SU-DHL-6 (cell line): ENCODE results near the gene CORO1A.

Experiments
- H2AFZ ChIP-seq: fragments of 200-600 bp; sonication (generic); 2 replicates; pipeline ENCODE4 v1.6.1; 2014; ENCODE audit warnings: low read depth, mild to moderate bottlenecking, moderate library complexity, mixed read lengths, antibody characterized with exemption, low read length; ENCODE audit not compliant: severe bottlenecking
- H3F3A ChIP-seq: fragments of 200-600 bp; shearing (Covaris generic); 2 replicates; pipeline ENCODE4 v1.6.0; 2016; ENCODE audit warnings: antibody characterized with exemption, mild to moderate bottlenecking; ENCODE audit not compliant: insufficient read depth
- H3K27ac ChIP-seq: fragments of 200-600 bp; sonication (generic); 2 replicates; pipeline ENCODE4 v1.5.1; 2016; ENCODE audit warnings: low read depth, mild to moderate bottlenecking, low read length, moderate library complexity, mixed read lengths
- H3K27me3 ChIP-seq: fragments of 200-600 bp; sonication (generic), shearing (Covaris generic); 2 replicates; pipeline ENCODE4 v1.6.0; 2014; ENCODE audit warnings: mild to moderate bottlenecking, low read length
- H3K36me3 ChIP-seq: fragments of 200-600 bp; sonication (generic); 2 replicates; pipeline ENCODE4 v1.6.1; 2014; ENCODE audit warnings: mild to moderate bottlenecking, low read length, mixed read lengths
- H3K4me2 ChIP-seq: fragments of 300-600, 200-600 bp; shearing (Covaris generic), sonication (generic); 2 replicates; pipeline ENCODE4 v1.6.0; 2014; ENCODE audit warnings: low read length, low read depth, mild to moderate bottlenecking; ENCODE audit not compliant: poor library complexity, severe bottlenecking
- H3K4me3 ChIP-seq: fragments of 200-600 bp; sonication (generic); 2 replicates; pipeline ENCODE4 v1.5.1; 2014; ENCODE audit warnings: antibody characterized with exemption, low read length, mild to moderate bottlenecking, mixed read lengths; ENCODE audit not compliant: insufficient read depth, poor library complexity, severe bottlenecking
- H3K79me2 ChIP-seq: fragments of 200-600 bp; sonication (generic); 2 replicates; pipeline ENCODE4 v1.6.1; 2014; ENCODE audit warnings: mild to moderate bottlenecking, low read length, moderate library complexity; ENCODE audit not compliant: insufficient read depth
- H3K9ac ChIP-seq: fragments of 200-600 bp; sonication (generic); 2 replicates; pipeline ENCODE4 v1.7.0; 2014; ENCODE audit warnings: mild to moderate bottlenecking, low read length
- H3K9me2 ChIP-seq: fragments of 200-600 bp; sonication (generic); replicated peaks from 2 replicates; pipeline ENCODE4 v1.6.1; 2014; ENCODE audit warnings: low read length; ENCODE audit not compliant: insufficient read depth
- H3K9me3 ChIP-seq: fragments of 200-600 bp; sonication (generic); 2 replicates; pipeline ENCODE4 v1.6.1; 2014; ENCODE audit warnings: low read length, mixed read lengths; ENCODE audit not compliant: insufficient read depth
- H4K20me1 ChIP-seq: fragments of 200-600 bp; sonication (generic); 2 replicates; pipeline ENCODE4 v1.6.1; 2014; ENCODE audit warnings: low read depth, mild to moderate bottlenecking, antibody characterized with exemption, low read length, moderate library complexity, mixed read lengths
- CTCF ChIP-seq: fragments of 200-600 bp; sonication (generic); IDR thresholded peaks from one replicate; pipeline ENCODE4 v1.5.1; 2017; ENCODE audit warnings: antibody characterized with exemption, mild to moderate bottlenecking, low read length, moderate library complexity; ENCODE audit not compliant: insufficient read depth, poor library complexity, severe bottlenecking
- EZH2phosphoT487 ChIP-seq: fragments of 200-600 bp; sonication (generic), shearing (Covaris generic); conservative IDR thresholded peaks from 2 replicates; pipeline ENCODE4 v1.6.1; 2018; ENCODE audit warnings: mild to moderate bottlenecking, antibody characterized with exemption, low read length, moderate library complexity, mixed read lengths

Gene CORO1A

DNA sequence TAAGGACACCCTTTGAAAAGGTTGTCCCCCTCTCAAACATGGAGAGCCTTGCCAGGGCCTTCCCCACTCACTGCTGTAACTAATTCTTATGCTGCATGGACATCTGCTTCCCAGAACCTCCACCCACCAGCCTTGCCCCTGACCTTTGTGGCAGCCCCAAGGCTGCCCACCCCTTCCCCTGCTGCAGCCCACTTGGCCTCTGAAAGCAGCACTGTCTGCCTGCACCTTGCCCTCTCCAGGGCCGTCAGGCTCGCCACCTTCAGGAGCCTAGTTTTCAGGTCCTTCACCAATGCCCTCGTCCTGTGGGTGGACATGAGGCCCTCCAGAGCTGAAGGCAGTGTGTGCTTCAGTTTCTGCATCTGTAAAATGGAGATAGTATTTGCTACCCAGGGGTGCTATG lies 2.7 kb upstream of the CORO1A start:
- no peaks in the 10 kb centered on the region for H3K9me2 ChIP-seq
- H4K20me1 ChIP-seq: no peaks in the 10 kb centered on the region
- no peak overlapping the region for H3K4me2 ChIP-seq

DNA sequence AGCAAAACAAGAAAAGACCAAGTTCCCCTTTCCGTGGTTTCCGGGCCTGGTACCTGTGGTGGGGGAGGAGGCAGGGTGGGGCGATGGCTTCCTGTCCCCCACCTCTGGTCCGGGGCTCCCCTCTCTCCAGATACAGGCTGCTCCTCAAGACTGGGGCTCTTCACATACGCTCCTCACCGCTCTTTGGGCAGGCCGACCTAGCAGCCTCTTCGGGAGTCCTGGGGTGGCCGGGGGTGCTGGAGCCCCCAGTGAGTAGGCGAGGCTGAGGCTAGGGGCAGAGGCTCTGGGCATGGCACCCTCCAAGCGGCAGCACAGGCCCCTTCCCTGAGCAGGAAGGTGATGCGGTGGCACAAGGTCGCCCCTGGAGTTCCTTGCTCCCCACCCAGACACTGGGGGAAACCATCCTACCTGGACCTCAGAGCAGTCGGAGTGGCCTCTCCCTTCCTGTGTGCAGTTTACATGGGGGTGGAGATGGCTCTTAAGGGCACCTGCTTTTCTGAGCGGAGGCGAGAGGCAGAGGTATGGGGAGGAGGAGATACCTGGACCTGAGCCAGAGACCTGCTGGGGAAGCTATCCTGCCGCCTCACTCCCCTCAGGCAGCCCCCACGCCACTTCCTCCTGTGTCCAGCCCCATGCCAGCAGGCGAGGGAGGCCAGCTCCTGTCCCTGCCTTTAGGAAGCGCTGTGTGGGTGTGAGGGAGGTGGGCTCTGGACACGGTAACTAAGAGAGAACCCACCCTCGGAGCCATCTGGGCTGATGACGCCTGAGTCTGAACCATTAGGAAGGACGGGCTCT lies 891 bp downstream of the CORO1A start:
- H3K4me3 ChIP-seq: peak overlapping the region; percentile 94

More for the DNA sequence above, 2.7 kb upstream of the CORO1A start:
- H3K36me3 ChIP-seq: peaks cover 6% of the 10 kb centered on the region; the same call in 1 of the 2 replicates
- H3K4me3 ChIP-seq: no peak overlapping the region
- no peaks in the 10 kb centered on the region for H3K9me3 ChIP-seq
- H3K27ac ChIP-seq: no peak overlapping the region
- H3K9ac ChIP-seq: no peak overlapping the region
- peaks cover 15% of the 10 kb centered on the region for H3F3A ChIP-seq
- peaks cover 9% of the 10 kb centered on the region for H3K79me2 ChIP-seq
- H2AFZ ChIP-seq: no peak overlapping the region
- H3K27me3 ChIP-seq: no peaks in the 10 kb centered on the region
- TF ChIP-seq CTCF: no peak
- no peak for TF ChIP-seq EZH2phosphoT487

DNA sequence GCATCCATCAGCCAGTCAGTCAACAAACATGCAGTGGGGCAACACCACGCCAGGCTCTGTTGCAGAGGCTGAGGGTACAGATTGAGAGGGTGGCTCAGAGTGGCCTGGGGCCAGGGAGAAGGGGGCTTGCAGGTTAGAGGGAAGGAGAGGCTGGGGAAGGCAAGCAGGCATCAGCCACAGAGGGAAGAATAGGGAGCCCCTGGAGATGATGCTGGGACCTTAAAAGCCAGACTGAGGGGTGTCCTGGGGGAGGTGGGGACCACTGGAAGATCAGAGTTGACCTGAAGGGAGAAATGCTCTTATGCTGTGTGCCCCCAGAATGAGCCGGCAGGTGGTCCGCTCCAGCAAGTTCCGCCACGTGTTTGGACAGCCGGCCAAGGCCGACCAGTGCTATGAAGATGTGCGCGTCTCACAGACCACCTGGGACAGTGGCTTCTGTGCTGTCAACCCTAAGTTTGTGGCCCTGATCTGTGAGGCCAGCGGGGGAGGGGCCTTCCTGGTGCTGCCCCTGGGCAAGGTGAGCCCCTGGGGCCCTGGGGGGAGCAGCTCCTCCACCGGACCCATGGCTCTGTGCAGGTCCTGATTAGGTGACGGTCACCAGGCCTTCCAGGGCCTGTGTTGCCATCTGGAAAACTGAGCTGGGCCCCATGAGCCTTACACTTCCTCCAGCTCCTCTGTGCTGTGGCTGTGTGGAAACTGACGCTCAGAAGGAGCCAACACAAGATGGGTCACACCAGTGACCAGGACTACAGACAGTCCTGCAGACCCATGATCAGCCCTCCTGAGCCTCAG lies 1.7 kb downstream of the CORO1A start:
- H3F3A ChIP-seq: peaks cover 38% of the 10 kb centered on the region
- TF ChIP-seq EZH2phosphoT487 (no peak), CTCF (no peak)
- H3K9me3 ChIP-seq: no peaks in the 10 kb centered on the region
- peak overlapping the region; percentile 97 for H3K4me2 ChIP-seq
- peak overlapping the region; percentile 94 for H3K4me3 ChIP-seq
- H3K9ac ChIP-seq: peak overlapping the region; percentile 100
- peak overlapping the region; percentile 98 for H3K27ac ChIP-seq
- no peak overlapping the region for H2AFZ ChIP-seq
- H3K36me3 ChIP-seq: peaks cover 16% of the 10 kb centered on the region
- no peaks in the 10 kb centered on the region; the same call in 1 of the 2 replicates for H4K20me1 ChIP-seq
- peaks cover 15% of the 10 kb centered on the region for H3K79me2 ChIP-seq
- H3K9me2 ChIP-seq: no peaks in the 10 kb centered on the region
- H3K27me3 ChIP-seq: no peaks in the 10 kb centered on the region

More for the DNA sequence above, 891 bp downstream of the CORO1A start:
- H3K79me2 ChIP-seq: peaks cover 15% of the 10 kb centered on the region
- no peaks in the 10 kb centered on the region for H3K9me2 ChIP-seq
- no peak overlapping the region for H2AFZ ChIP-seq
- H3K9ac ChIP-seq: peak overlapping the region; percentile 100
- peaks cover 38% of the 10 kb centered on the region for H3F3A ChIP-seq
- H3K9me3 ChIP-seq: no peaks in the 10 kb centered on the region
- TF ChIP-seq EZH2phosphoT487: no peak
- TF ChIP-seq CTCF: no peak
- H3K27ac ChIP-seq: peak overlapping the region; percentile 98
- peak overlapping the region; percentile 97 for H3K4me2 ChIP-seq
- no peaks in the 10 kb centered on the region; the same call in 1 of the 2 replicates for H4K20me1 ChIP-seq
- no peaks in the 10 kb centered on the region for H3K27me3 ChIP-seq
- H3K36me3 ChIP-seq: peaks cover 16% of the 10 kb centered on the region
